Stimulated activated CD8-positive, alpha-beta memory T cell treated with anti-CD3 and anti-CD28 coated beads, Interleukin-4, amount 100 ng/mL, for 1 hour (primary cell): ENCODE results near the gene CLEC16A.

Source experiments
- DNase-seq, 2 donors: peaks; one replicate each; pipeline ENCODE4 v3.0.0-alpha.2; 2020; ENCODE audit warnings: low read depth in 2 of 2, low spot score in 1 of 2

Gene CLEC16A

GRCh38 chr16:11080327-11080967, 136.1 kb downstream of the CLEC16A start:
- no peak for DNase-seq

- no peak for DNase-seq
Observed at GRCh38 chr16:11080999-11081630, 136.8 kb downstream of the CLEC16A start.

- DNase-seq = no peak
Observed at GRCh38 chr16:11082108-11082859, 137.9 kb downstream of the CLEC16A start.

GRCh38 chr16:11082860-11083388, 138.6 kb downstream of the CLEC16A start:
- no peak for DNase-seq

DNA sequence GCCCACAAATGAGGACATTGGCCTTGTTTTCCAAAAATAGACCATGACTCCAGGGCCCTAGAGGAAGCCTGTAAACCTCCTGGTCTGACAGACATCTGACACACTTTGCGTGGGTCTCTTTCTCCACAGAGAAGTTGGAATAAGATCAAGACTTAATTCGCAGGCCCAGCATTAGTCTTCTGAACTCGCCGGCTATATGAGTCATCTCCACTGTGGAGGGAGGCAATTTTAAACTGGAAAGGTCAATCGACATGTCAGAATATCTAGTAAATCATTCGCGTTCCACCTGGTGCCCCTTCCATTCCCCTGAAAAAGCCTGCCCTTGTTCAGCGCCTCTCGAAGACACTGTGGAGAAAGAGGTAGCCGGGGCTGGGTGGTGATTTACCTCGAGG, 140.1 kb downstream of the CLEC16A start:
- DNase-seq = no peak

DNA sequence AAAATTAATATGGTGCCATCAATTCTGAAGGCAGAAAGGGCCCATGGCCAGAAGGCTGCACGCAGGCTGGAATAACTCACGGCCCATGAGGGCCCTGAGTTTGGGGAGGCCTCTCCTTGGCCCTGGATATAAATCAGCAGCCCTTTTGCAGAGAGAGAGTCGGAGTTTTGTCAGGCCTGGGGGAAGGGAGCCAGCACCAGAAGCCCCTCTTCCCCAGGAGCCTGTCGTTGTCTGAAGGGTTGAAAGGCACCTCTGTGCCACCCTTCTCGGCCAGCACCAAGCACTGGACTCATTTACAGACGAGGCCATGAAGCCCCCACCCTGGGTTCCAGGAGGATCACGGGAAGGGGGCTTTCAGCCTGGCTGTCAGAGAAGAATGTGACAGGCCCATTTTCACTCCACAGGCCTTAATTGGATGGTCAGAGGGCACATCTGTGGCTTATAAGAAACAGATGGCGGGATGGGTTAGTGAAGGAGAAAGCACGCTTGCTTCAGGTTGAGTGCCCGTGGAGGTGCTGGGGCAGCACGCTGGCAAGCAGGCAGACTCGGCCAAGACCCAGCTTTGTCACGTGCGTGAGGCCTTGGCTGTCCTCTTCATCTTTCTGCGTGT, 140.6 kb downstream of the CLEC16A start:
- DNase-seq = no peak

GRCh38 chr16:11085916-11086315, 141.6 kb downstream of the CLEC16A start:
- no peak for DNase-seq

DNA sequence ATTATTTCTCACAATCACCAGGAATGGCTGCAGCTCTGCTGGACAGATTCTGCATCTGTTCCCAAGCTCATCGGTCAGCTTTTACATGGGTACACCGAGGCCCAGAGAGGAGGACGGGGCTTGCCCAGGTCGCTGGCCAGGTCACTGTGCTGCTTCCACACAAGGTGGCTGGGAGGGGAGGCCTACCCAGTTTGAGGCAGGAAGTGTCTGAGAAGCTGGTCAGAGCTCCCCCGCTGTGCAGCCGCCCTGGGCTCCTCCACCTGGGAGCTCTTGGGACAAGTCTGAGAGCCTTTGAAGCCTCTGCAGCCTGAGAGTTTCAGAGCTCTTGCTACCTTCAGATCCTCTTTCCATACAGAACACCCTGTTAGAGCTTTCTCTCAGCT, 143.3 kb downstream of the CLEC16A start:
- DNase-seq = no peak

GRCh38 chr16:11088074-11088730, 143.8 kb downstream of the CLEC16A start:
- peak in 1 of 2 donors; percentile 25 for DNase-seq

GRCh38 chr16:11088831-11089230, 144.5 kb downstream of the CLEC16A start:
- DNase-seq = no peak

DNA sequence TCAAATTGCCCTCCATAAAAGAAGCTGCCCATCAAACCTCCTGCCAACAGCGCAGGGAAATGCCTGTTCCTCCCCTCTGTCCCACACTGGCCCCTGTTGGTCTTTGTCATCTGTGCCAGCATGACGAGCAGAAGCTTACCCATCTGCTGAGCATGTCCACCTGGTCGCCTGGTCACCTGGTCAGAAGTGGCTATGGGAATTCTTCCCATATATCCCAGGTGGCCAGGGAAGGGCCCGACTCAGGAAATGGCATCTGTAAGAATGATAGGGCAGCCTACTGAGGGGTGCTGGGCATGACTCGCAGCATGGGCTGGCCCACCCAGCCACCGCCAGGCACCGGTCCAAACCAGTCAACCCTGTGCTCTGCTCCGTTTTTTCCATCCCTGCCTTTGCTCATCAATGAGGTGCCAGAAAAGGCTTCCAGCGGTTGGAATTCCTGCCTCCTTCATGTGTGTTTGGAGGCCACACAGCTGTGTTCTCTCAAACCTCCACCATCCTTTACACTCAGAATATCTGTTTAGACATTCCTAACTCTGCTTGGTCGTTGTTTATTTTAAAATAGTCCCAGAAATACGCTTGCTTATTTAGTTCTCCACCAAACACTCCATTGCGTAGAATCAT, 145.2 kb downstream of the CLEC16A start:
- no peak for DNase-seq

DNA sequence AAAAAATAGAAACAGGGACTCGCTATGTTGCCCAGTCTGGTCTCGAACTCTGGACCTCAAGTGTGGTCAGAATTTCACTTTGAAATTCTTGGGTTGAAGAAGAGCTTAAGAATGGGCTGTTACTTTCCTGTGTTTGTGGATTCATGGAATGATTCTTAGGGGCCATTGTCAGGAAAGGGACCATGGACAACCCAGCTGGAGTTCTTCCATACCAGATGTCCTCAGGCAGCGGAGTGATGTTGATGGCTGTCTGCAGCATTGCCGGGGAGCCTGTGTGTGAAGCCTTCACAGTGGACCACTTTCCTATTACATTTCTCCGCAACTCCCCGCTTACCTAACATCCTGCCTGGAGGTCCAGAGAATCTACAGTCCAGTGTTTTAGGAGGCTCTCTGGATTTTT, 145.9 kb downstream of the CLEC16A start:
- no peak for DNase-seq

GRCh38 chr16:11091021-11091785, 146.8 kb downstream of the CLEC16A start:
- no peak for DNase-seq

- DNase-seq = no peak
Observed at GRCh38 chr16:11092788-11093571, 148.6 kb downstream of the CLEC16A start.

- DNase-seq = no peak
Observed at GRCh38 chr16:11093572-11094074, 149.3 kb downstream of the CLEC16A start.

- peak in 1 of 2 donors; percentile 37 for DNase-seq
Observed at GRCh38 chr16:11094075-11094856, 149.9 kb downstream of the CLEC16A start.

- no peak for DNase-seq
Observed at GRCh38 chr16:11094857-11095565, 150.6 kb downstream of the CLEC16A start.

DNA sequence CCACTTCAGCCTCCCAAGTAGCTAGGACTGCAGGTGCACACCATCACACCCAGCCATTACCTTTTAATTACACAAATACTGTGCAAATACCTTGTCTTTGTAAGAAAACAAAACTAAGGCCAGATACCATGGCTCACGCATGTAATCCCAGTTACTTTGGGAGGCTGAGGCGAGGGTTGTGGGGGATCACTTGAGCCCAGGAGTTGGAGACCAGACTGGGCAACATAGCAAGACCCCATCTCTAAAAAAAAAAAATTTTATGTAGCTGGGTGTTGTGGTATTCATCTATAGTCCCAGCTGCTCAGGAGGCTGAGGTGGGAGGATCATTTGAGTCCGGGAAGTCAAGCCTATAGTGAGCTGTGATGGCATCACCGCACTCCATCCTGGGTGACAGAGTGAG, 151.6 kb downstream of the CLEC16A start:
- no peak for DNase-seq
